B cell (primary cell): Measurements from ENCODE around the gene ARTN.

ENCODE experiments used
- EZH2 ChIP-seq: IDR thresholded peaks from 2 replicates; pipeline ENCODE4 v1.6.1; 2012; ENCODE audit warnings: borderline replicate concordance, low read depth, mild to moderate bottlenecking, moderate library complexity, low read length; ENCODE audit not compliant: insufficient read depth, poor library complexity, severe bottlenecking
- TF ChIP-seq, protein P1 (sequence below): fragments of 200-600 bp; IDR thresholded peaks from one replicate; pipeline ENCODE4 v1.8.0; 2022; ENCODE audit warnings: antibody characterized with exemption, mild to moderate bottlenecking

DNA sequence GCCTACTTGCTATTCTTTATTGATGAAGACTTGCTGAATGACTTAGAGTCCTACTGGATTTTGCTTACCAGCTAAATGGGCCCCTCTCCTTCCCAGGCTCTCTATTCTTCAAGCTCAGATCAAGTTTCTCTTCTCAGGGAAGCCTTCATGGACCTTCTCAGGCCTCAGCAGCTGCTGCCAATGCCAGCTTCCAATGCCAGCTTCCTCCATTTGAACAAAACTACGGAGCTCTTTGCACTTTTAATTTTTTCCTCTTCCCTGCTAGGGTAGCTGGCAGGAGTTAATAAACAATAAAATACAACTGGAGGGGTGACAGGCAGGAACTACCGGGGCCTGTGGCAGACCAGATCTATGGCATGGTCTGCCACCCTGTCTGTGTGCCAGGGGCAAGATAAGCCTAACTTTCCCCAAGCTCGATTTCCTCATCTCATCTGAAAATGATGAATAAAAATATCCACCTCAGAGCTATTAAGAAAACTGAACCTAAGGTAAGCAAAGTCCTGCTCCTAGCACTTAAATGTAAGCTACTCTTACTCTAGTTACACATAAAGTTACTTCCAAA is 12.2 kb downstream of the ARTN start:
- TF ChIP-seq, protein P1, sequence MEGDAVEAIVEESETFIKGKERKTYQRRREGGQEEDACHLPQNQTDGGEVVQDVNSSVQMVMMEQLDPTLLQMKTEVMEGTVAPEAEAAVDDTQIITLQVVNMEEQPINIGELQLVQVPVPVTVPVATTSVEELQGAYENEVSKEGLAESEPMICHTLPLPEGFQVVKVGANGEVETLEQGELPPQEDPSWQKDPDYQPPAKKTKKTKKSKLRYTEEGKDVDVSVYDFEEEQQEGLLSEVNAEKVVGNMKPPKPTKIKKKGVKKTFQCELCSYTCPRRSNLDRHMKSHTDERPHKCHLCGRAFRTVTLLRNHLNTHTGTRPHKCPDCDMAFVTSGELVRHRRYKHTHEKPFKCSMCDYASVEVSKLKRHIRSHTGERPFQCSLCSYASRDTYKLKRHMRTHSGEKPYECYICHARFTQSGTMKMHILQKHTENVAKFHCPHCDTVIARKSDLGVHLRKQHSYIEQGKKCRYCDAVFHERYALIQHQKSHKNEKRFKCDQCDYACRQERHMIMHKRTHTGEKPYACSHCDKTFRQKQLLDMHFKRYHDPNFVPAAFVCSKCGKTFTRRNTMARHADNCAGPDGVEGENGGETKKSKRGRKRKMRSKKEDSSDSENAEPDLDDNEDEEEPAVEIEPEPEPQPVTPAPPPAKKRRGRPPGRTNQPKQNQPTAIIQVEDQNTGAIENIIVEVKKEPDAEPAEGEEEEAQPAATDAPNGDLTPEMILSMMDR: no peak
- TF ChIP-seq EZH2: no peak
